LNCaP clone FGC (cell line): ENCODE data around the gene RAB3B.

Experiments
- DNase-seq: peaks from one replicate; pipeline ENCODE4 v3.0.0-alpha.2; 2011; ENCODE audit warnings: low read depth
- H3K4me3 ChIP-seq: 2 replicates; pipeline ENCODE4 v1.5.1; 2011; ENCODE audit warnings: mild to moderate bottlenecking, low read depth, low read length, control low read depth
- TF ChIP-seq, protein P1 (sequence below): IDR thresholded peaks from 2 replicates; pipeline ENCODE4 v1.5.1; 2012; ENCODE audit warnings: mild to moderate bottlenecking; ENCODE audit not compliant: control insufficient read depth, insufficient read depth; ENCODE audit errors: extremely low read depth

Gene RAB3B

GRCh38 chr1:51859333-51859732, 131.2 kb downstream of the RAB3B start:
- no peak overlapping the region for H3K4me3 ChIP-seq
- no peak for DNase-seq
- TF ChIP-seq, protein P1, sequence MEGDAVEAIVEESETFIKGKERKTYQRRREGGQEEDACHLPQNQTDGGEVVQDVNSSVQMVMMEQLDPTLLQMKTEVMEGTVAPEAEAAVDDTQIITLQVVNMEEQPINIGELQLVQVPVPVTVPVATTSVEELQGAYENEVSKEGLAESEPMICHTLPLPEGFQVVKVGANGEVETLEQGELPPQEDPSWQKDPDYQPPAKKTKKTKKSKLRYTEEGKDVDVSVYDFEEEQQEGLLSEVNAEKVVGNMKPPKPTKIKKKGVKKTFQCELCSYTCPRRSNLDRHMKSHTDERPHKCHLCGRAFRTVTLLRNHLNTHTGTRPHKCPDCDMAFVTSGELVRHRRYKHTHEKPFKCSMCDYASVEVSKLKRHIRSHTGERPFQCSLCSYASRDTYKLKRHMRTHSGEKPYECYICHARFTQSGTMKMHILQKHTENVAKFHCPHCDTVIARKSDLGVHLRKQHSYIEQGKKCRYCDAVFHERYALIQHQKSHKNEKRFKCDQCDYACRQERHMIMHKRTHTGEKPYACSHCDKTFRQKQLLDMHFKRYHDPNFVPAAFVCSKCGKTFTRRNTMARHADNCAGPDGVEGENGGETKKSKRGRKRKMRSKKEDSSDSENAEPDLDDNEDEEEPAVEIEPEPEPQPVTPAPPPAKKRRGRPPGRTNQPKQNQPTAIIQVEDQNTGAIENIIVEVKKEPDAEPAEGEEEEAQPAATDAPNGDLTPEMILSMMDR: no peak

DNA sequence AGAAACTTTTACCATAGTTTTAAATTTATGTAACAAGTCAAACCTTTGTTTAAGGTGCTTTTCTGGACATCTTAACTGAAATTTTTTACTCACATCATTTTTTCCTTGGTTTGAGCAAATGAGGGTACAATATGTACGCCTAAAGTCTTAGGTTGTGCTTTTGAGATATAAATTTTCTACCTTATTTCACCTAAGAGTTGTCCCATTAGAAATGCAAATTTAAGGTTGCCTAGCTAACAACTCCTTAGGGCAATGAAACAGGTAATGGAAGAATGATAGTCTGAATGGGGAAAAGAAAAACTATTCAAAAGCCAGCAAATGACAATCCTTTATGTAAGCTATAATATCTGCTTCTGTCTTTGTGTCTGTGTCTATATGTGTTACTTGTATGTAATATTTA, 131.6 kb downstream of the RAB3B start:
- H3K4me3 ChIP-seq: no peak overlapping the region
- DNase-seq: no peak
- TF ChIP-seq, protein P1: no peak
